ENCODE data around the gene TMEM198.
A peak's percentile ranks its signal among the peaks of the same experiment; 100 is the strongest.

The TMEM198 gene

DNA sequence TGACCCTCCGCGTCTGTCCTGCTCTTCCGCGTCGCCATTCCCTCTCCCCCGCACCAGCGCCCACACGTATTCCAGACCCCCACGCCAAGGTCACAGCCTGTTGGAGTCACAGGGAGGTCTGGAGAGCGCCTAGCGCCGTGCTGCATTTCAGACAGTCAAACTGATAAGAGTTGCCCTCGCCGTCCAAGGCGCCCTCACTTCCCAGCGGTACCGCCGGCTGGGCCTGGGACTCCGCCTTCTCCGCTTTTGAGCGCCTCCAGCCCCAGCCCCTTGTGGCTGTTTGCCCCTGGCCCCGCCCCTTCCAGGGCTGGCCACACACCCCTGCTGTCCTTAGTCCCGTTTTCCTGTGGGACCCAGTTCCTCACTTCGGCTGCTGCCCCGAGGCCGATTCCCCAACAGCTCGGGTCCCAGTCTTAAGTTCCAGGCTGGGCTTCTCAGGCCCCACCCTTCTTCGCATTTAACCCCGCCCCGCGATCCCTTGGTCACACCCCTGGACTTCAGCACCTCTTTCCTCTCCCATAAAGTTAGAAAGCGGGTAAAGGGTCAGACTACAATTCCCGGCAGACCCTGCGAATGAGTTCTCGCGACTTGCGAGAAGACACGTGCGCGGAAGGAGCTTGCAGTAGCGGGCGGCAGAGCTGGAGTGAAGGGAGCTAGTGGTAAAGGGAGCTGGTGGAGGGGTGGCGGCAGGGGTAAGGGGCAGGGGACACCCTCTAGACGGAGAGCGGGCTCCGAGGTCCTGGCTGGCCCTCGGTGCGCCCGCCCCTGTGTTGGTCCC is 45.4 kb upstream of the TMEM198 start, which contains the start of gene GMPPA:
GMPPA (plus strand) TSS at position 612 of the 778 bp plus-strand sequence. CDS start 1,085 bp downstream, outside the sequence.
- DNase-seq (ENCODE audit: low spot score): peak; percentile 98
- TF ChIP-seq, protein P1, sequence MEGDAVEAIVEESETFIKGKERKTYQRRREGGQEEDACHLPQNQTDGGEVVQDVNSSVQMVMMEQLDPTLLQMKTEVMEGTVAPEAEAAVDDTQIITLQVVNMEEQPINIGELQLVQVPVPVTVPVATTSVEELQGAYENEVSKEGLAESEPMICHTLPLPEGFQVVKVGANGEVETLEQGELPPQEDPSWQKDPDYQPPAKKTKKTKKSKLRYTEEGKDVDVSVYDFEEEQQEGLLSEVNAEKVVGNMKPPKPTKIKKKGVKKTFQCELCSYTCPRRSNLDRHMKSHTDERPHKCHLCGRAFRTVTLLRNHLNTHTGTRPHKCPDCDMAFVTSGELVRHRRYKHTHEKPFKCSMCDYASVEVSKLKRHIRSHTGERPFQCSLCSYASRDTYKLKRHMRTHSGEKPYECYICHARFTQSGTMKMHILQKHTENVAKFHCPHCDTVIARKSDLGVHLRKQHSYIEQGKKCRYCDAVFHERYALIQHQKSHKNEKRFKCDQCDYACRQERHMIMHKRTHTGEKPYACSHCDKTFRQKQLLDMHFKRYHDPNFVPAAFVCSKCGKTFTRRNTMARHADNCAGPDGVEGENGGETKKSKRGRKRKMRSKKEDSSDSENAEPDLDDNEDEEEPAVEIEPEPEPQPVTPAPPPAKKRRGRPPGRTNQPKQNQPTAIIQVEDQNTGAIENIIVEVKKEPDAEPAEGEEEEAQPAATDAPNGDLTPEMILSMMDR (IDR thresholded peaks at IDR 0.05; ENCODE audit: extremely low read depth, missing control alignments): no peak

DNA sequence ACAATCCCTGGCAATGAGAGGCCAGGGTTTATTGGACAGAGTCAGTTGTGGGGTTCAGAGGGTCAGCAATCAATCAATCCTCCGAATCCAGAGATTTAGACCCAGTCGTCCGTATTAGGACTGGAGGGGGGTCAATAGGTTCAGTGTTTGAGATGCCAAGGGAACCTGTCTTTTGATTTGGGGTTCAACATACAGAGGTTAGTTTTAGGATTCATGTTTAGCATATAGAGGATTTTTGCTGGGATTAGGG is 44.8 kb upstream of the TMEM198 start:
- DNase-seq (ENCODE audit: low spot score): no peak

GRCh38 chr2:219499555-219499954 is 44.3 kb upstream of the TMEM198 start:
- TF ChIP-seq, protein P1 (IDR thresholded peaks at IDR 0.05; ENCODE audit: extremely low read depth, missing control alignments): no peak

More for the DNA sequence above, 44.8 kb upstream of the TMEM198 start:
- TF ChIP-seq, protein P1 (IDR thresholded peaks at IDR 0.05; ENCODE audit: extremely low read depth, missing control alignments): no peak

GRCh38 chr2:219500135-219500534 is 43.7 kb upstream of the TMEM198 start:
- TF ChIP-seq, protein P1 (IDR thresholded peaks at IDR 0.05; ENCODE audit: extremely low read depth, missing control alignments): no peak
- no peak for DNase-seq (ENCODE audit: low spot score)

More at GRCh38 chr2:219499555-219499954, 44.3 kb upstream of the TMEM198 start:
- no peak for DNase-seq (ENCODE audit: low spot score)

DNA sequence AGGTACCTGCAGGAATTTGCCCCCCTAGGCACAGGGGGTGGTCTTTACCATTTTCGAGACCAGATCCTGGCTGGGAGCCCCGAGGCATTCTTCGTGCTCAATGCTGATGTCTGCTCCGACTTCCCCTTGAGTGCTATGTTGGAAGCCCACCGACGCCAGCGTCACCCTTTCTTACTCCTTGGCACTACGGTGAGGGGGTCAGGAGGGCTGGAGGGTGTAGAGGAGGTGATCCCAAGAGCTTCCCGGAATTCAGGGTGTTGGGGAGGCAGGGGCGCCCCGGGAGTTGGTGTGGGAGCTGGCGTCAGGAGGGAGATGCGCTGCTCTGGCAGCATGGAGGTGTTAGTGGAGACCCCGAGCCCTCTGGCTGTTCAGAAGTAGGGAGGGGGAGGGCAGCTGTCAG is 42.0 kb upstream of the TMEM198 start:
- no peak for DNase-seq (ENCODE audit: low spot score)
- TF ChIP-seq, protein P1 (IDR thresholded peaks at IDR 0.05; ENCODE audit: extremely low read depth, missing control alignments): no peak

GRCh38 chr2:219502618-219503017 is 41.2 kb upstream of the TMEM198 start:
- TF ChIP-seq, protein P1 (IDR thresholded peaks at IDR 0.05; ENCODE audit: extremely low read depth, missing control alignments): no peak
- no peak for DNase-seq (ENCODE audit: low spot score)

DNA sequence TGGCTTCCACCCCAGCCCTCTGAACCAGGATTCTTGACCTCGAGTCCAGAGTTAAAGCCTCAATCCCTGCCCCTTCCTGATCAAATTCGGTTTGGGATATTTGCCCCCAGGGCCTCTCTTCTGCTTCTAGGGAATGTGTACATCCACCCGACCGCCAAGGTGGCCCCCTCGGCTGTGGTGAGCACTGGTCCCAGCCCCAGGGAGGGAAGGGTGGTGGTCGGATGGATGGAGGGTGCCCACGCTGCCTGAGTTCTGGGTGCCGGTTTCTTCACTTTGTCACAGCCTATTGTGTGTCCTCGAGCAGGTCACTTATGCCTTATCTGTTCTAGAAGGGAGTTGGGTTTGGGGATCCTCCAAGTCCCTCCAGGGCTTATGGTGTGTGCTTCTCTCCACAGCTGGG is 38.2 kb upstream of the TMEM198 start:
- TF ChIP-seq, protein P1 (IDR thresholded peaks at IDR 0.05; ENCODE audit: extremely low read depth, missing control alignments): no peak
- no peak for DNase-seq (ENCODE audit: low spot score)

All from GM20000 (cell line).